ENCODE results near the gene DLGAP4. TPM values are rescaled to one million over a fixed set of nuclear protein-coding genes. Genes with fewer than 3 reads are reported as not detected.

The DLGAP4 gene
- polyA plus RNA-seq, 1 of the 3 experiments (the other 2 are of a cell fraction): 31.2 TPM

DNA sequence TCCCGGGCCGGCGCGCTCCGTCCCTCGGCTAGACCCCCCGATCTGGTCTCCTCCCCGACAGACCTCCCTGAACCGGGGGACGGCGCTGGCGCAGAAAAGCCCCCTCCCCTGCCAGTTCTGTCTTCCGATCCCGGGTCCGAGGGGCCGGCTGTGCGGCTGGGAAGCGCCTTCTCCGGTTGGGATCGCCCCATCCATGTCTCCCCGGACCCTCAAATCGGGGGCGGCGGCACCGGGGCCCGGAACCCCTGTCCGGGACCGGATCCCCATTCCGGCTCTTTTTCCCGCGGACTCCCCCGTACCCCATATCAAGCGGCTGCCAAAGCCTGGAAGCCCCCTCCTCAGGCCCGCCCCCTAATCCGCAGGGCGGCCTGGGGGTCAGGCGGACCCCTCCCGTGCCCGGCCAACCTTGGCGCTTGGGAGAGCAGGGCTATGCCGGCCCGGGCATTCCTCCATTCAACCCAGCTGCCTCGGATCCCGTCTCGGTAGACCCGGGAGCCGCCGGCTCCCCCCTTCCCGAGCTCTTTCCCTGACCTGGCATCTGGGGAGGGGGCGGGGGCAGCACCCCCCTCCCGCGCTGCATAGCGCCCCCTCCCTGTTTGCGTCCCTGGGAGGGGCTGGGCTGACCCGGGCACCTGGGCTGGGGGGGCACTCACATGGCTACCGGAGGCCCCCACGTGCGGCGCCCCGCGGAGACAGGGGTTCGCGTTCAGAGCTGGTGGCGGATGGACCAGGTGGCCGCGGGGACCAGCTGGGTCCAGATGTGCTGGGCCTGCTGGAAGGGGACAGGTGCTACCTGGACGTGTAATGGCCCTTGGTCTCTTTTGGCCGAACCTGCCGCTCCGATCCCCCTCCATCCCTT, 643 bp downstream of the DLGAP4 start (continued):
- no peak for TF ChIP-seq YY1 (IDR thresholded peaks at IDR 0.05; ENCODE audit: low read depth)
- TF ChIP-seq EZH2phosphoT487 (IDR thresholded peaks at IDR 0.05; ENCODE audit: borderline replicate concordance, low read depth): no peak
- TF ChIP-seq, protein P1, sequence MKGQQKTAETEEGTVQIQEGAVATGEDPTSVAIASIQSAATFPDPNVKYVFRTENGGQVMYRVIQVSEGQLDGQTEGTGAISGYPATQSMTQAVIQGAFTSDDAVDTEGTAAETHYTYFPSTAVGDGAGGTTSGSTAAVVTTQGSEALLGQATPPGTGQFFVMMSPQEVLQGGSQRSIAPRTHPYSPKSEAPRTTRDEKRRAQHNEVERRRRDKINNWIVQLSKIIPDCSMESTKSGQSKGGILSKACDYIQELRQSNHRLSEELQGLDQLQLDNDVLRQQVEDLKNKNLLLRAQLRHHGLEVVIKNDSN (IDR thresholded peaks at IDR 0.05; ENCODE audit: borderline replicate concordance, low read depth): no peak
- no peak for TF ChIP-seq RXRA (IDR thresholded peaks at IDR 0.05; ENCODE audit: borderline replicate concordance, low read depth)
- TF ChIP-seq MEF2A (IDR thresholded peaks at IDR 0.05; ENCODE audit: borderline replicate concordance, low read depth): no peak

DNA sequence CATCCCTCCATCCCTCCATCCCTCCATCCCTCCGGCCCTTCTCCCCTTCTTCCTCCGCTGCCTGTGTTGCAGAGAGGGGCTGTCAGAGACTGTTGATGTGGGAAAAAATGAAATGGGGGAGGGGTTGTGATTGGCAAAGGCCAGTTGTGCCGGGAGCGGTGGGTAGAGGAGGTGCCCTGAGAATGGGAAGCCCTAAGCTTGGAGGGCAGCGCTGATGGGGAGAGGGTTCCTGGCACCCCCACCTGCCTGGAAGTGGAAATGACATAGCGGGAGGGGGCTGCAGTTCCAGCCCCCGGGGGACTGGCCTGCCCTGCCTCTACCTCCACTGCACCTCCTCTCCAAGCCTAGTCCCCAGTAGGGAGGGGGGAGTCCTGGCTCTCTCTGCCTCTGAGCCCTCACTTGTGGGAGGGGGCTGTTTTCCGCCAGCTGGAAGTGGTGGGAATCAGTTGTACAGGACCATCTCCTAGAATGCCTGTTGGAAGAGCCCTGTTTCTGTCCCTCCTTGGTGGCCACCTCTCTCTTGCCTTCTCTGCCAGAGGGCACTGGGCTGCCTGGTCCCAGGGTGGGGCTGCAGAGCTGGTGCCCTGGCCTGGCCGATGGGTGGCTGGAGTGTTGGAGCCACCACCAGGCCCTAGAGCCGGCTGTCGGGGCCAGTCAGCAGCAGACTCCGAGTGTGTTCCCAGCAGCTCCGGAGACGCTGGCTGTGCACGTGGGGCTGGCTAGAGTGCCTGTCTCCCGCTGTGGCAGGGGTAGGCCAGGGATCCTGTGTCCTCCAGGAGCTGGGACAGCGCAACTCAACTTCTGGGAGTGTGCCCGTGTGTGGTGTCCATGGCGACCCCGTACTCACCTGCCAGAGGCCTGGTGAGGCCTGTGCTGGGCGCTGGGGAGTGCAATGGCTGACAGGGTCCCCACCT, 1.5 kb downstream of the DLGAP4 start:
- peaks cover 0 to 10% of the 10 kb centered on the region in 2 experiments; a peak in 1 of 4 replicates for H3K4me1 ChIP-seq (ENCODE audit: control insufficient read depth in 1 of 2, insufficient read depth in 2 of 2, low read depth in 1 of 2, low read length in 1 of 2)
- no peak overlapping the region for H3K27ac ChIP-seq (ENCODE audit: low read depth in 2 of 2, low read length in 1 of 2)
- H3K4me3 ChIP-seq (ENCODE audit: low read depth in 2 of 2, low read length in 1 of 2): peak overlapping the region in 1 of 2 experiments; percentile 53; a peak in 1 of 4 replicates
- H2AFZ ChIP-seq (ENCODE audit: low read depth): no peak overlapping the region
- TF ChIP-seq, protein P2, sequence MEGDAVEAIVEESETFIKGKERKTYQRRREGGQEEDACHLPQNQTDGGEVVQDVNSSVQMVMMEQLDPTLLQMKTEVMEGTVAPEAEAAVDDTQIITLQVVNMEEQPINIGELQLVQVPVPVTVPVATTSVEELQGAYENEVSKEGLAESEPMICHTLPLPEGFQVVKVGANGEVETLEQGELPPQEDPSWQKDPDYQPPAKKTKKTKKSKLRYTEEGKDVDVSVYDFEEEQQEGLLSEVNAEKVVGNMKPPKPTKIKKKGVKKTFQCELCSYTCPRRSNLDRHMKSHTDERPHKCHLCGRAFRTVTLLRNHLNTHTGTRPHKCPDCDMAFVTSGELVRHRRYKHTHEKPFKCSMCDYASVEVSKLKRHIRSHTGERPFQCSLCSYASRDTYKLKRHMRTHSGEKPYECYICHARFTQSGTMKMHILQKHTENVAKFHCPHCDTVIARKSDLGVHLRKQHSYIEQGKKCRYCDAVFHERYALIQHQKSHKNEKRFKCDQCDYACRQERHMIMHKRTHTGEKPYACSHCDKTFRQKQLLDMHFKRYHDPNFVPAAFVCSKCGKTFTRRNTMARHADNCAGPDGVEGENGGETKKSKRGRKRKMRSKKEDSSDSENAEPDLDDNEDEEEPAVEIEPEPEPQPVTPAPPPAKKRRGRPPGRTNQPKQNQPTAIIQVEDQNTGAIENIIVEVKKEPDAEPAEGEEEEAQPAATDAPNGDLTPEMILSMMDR (IDR thresholded peaks at IDR 0.05): no peak
- TF ChIP-seq, protein P3, sequence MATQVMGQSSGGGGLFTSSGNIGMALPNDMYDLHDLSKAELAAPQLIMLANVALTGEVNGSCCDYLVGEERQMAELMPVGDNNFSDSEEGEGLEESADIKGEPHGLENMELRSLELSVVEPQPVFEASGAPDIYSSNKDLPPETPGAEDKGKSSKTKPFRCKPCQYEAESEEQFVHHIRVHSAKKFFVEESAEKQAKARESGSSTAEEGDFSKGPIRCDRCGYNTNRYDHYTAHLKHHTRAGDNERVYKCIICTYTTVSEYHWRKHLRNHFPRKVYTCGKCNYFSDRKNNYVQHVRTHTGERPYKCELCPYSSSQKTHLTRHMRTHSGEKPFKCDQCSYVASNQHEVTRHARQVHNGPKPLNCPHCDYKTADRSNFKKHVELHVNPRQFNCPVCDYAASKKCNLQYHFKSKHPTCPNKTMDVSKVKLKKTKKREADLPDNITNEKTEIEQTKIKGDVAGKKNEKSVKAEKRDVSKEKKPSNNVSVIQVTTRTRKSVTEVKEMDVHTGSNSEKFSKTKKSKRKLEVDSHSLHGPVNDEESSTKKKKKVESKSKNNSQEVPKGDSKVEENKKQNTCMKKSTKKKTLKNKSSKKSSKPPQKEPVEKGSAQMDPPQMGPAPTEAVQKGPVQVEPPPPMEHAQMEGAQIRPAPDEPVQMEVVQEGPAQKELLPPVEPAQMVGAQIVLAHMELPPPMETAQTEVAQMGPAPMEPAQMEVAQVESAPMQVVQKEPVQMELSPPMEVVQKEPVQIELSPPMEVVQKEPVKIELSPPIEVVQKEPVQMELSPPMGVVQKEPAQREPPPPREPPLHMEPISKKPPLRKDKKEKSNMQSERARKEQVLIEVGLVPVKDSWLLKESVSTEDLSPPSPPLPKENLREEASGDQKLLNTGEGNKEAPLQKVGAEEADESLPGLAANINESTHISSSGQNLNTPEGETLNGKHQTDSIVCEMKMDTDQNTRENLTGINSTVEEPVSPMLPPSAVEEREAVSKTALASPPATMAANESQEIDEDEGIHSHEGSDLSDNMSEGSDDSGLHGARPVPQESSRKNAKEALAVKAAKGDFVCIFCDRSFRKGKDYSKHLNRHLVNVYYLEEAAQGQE (IDR thresholded peaks at IDR 0.05; ENCODE audit: low read depth, low read length): no peak
- H3K9me3 ChIP-seq: no peaks in the 10 kb centered on the region
- no peaks in the 10 kb centered on the region for H4K20me1 ChIP-seq (ENCODE audit: insufficient read depth)
- H3K36me3 ChIP-seq (replicated peaks in 1 of 2; ENCODE audit: control insufficient read depth in 1 of 2, insufficient read depth in 2 of 2, low read length in 1 of 2): no peaks in the 10 kb centered on the region
- H3K27me3 ChIP-seq (ENCODE audit: insufficient read depth): peaks cover 54% of the 10 kb centered on the region
- ChIA-PET POLR2A (no interaction called here), CTCF (interaction anchor here (0.6 to 2.3 kb wide), 9 partner anchors 36 to 889 kb away, joined by 3 to 8 read pairs (median 4); no protein-coding TSS in a partner anchor)
- 79% methylated on average over 10 of the region's 21 CpGs for WGBS (ENCODE audit: low lambda C conversion rate)
- H3K9ac ChIP-seq: no peak overlapping the region
- no peak overlapping the region for H3K4me2 ChIP-seq
- H3K79me2 ChIP-seq (ENCODE audit: insufficient read depth): no peaks in the 10 kb centered on the region
- H3K9me2 ChIP-seq: no peaks in the 10 kb centered on the region
- H3F3A ChIP-seq (replicated peaks; ENCODE audit: insufficient read depth): no peaks in the 10 kb centered on the region
- peak; percentile 53 for DNase-seq

Measured in SK-N-SH (cell line).